Fibroblast of mammary gland (primary cell): ENCODE results near the gene ALKBH5.

Experiments
- DNase-seq: peaks from one replicate; pipeline ENCODE4 v3.0.0-alpha.2; 2010; ENCODE audit warnings: low read depth
- H3K4me3 ChIP-seq: 2 replicates; pipeline ENCODE4 v1.5.1; 2011; ENCODE audit warnings: low read depth, mild to moderate bottlenecking, low read length, moderate library complexity; ENCODE audit not compliant: control insufficient read depth
- TF ChIP-seq, protein P1 (sequence below): conservative IDR thresholded peaks from 2 replicates; pipeline ENCODE4 v1.5.1; 2011; ENCODE audit warnings: low read depth, low read length, inconsistent platforms; ENCODE audit not compliant: control insufficient read depth, insufficient read depth

Gene ALKBH5

DNA sequence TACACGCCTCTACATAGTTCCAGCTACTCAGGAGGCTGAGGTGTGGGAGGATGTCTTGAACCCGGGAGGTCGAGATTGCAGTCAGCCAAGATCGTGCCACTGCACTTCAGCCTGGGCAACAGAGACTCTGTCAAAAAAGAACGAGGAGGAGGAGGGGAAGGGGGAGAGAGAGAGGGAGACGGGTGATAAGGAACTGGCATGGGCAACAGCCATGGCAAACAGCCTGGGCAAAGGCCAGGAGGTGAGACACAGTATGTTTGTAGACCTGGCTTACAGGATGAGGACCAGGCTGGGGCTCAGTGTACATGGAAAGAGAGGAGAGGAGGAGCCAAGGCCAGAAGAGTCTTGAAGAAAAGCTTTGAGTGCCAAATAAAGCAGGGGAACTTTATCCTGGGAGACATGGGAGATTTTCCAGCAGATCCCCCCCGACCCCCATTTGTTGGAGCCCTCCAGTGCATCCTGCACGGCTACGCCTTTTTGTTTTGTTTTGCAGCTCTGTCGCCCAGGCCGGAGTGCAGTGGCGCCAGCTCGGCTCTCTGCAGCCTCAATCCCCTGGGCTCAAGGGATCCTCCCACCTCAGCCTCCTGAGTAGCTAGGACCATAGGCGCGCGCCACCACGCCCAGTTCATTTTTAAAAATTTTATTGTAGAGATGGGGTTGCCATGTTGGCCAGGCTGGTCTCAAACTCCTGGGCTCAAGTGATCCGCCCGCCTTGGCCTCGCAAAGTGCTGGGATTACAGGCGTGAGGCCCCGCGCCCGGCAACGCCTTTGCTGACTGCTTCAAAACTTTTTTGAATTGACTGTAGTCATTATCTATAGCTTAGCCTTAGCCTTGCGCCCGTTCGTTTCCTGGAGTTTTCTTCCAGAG is 1.3 kb upstream of the ALKBH5 start:
- TF ChIP-seq, protein P1, sequence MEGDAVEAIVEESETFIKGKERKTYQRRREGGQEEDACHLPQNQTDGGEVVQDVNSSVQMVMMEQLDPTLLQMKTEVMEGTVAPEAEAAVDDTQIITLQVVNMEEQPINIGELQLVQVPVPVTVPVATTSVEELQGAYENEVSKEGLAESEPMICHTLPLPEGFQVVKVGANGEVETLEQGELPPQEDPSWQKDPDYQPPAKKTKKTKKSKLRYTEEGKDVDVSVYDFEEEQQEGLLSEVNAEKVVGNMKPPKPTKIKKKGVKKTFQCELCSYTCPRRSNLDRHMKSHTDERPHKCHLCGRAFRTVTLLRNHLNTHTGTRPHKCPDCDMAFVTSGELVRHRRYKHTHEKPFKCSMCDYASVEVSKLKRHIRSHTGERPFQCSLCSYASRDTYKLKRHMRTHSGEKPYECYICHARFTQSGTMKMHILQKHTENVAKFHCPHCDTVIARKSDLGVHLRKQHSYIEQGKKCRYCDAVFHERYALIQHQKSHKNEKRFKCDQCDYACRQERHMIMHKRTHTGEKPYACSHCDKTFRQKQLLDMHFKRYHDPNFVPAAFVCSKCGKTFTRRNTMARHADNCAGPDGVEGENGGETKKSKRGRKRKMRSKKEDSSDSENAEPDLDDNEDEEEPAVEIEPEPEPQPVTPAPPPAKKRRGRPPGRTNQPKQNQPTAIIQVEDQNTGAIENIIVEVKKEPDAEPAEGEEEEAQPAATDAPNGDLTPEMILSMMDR: no peak
- DNase-seq: no peak
- peak overlapping the region; percentile 75 for H3K4me3 ChIP-seq

DNA sequence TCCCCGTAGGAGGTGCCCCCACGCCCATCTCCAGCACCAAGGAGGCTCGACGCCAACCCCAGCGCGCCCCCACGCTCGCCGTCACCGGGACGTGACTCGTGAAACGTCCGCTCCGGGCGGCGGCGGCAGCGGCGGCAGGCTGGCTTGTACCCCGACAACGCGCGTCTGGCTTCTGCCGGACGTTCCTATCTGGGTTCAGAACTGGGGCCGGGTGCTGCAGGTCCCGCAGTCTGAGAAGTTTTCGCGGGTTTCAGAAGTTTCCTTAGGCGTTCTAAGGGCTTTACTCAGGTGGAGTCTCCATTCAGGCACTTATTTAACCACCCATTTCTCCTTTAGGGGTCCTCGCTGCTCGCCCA is 672 bp upstream of the ALKBH5 start:
- peak overlapping the region; percentile 75 for H3K4me3 ChIP-seq
- TF ChIP-seq, protein P1: no peak
- no peak for DNase-seq

DNA sequence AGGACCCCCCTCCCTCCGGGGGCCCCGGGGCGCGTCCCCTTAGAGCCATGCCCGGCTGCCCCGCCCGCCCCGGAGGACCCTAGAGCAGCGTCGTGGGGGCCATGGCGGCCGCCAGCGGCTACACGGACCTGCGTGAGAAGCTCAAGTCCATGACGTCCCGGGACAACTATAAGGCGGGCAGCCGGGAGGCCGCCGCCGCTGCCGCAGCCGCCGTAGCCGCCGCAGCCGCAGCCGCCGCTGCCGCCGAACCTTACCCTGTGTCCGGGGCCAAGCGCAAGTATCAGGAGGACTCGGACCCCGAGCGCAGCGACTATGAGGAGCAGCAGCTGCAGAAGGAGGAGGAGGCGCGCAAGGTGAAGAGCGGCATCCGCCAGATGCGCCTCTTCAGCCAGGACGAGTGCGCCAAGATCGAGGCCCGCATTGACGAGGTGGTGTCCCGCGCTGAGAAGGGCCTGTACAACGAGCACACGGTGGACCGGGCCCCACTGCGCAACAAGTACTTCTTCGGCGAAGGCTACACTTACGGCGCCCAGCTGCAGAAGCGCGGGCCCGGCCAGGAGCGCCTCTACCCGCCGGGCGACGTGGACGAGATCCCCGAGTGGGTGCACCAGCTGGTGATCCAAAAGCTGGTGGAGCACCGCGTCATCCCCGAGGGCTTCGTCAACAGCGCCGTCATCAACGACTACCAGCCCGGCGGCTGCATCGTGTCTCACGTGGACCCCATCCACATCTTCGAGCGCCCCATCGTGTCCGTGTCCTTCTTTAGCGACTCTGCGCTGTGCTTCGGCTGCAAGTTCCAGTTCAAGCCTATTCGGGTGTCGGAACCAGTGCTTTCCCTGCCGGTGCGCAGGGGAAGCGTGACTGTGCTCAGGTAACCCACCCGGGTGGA is 759 bp downstream of the ALKBH5 start:
- peak; percentile 52 for DNase-seq
- TF ChIP-seq, protein P1: no peak
- H3K4me3 ChIP-seq: peak overlapping the region; percentile 65

DNA sequence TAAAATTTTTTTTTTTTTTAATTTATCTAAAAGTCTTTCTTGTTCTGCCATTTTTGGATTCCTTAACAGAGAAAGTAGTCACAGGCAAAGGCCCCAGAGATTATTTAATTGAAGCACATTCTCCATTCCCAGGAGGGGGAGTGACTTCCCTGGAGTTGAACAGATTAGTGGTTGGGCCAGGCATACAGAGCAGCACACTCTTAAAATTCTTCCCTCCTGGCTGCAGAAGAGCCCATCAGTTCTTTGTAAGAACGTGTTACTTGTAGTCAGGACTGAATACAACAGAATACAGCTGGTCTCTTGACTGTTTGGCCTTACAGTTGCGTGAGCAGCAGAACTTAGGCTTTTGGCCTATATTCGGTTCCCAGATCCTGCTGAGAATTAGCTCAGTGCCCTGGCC is 1.8 kb downstream of the ALKBH5 start:
- TF ChIP-seq, protein P1: no peak
- peak overlapping the region; percentile 65 for H3K4me3 ChIP-seq
- peak; percentile 42 for DNase-seq

DNA sequence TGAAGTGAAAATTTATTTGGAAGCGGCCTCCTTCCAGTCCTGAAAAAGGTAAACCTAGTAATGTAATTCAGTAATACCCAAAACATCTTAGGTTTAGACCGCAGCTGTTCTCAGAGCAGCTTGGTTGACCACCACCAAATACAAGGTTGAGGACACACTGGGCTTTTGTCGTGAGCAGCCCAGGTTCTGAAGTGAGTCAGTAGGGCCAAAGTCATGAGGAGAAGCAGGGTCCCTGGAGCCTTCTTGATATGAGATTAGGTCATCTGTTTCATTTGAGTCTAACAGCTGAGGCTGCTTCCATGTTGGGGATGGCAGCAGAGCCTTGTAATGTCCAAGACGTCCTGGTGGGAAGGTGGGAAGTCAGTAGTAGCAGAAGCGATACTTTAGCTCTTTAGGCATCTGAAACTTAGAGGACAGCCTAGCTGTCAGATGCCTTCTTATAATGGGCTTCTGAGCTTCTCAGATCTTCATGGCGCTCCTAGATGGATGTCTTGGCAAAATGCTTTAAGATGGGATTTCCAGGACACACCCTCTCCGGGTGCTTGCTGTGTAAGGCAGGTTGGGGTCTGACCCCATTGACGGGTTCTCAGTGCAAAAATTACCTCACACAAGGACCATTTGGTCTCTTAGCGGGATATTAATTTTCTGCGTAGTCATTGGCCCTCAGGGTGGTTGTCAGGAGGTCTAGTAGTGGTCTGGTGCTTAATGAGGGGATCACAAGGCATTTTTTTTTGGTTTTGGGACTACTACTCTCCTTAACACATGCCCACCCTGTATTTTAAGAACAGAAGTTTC is 2.4 kb downstream of the ALKBH5 start:
- TF ChIP-seq, protein P1: no peak
- DNase-seq: peak; percentile 64
- peak overlapping the region; percentile 65 for H3K4me3 ChIP-seq

DNA sequence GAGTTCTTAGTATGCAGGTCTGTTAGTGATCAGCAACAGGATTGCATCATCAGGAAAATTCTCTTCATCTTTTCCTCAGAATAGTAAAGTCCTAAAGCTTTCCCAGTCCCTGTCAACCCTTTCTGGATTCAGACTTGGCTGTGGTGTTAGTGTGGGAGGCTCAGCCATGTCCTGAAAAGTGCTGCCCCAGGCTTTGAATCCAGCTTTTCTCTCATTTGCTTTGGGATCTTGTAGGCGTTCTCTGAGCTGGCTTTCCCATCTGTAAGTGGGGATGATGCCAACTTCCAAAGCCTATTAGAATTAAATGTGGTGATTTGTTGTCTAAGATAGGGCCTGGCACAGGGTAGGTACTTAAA is 3.0 kb downstream of the ALKBH5 start:
- TF ChIP-seq, protein P1: no peak
- peak; percentile 76 for DNase-seq
- peak overlapping the region; percentile 65 for H3K4me3 ChIP-seq
